Cardiac muscle cell (in vitro differentiated cells and primary cell): ENCODE results near the gene CCIN. TPM values are rescaled to one million over a fixed set of nuclear protein-coding genes. Genes with fewer than 3 reads are reported as not detected.

ENCODE experiments used
- DNase-seq, 2 donors: peaks; one replicate each; pipeline versions ENCODE4 v3.0.0 to v3.0.0-alpha.2; 2010 to 2017; ENCODE audit warnings: low read depth in 1 of 2, low spot score in 1 of 2
- H3K27ac ChIP-seq: fragments of 200-600 bp; sonication (generic); 2 replicates; pipeline ENCODE4 v1.5.1; 2016
- H3K27me3 ChIP-seq: fragments of 200-600 bp; sonication (generic); 2 replicates; pipeline ENCODE4 v1.6.0; 2016; ENCODE audit warnings: control low read depth
- H3K36me3 ChIP-seq: fragments of 200-600 bp; sonication (generic); 2 replicates; pipeline ENCODE4 v1.5.1; 2016; ENCODE audit warnings: control low read depth
- H3K4me1 ChIP-seq: fragments of 200-600 bp; sonication (generic); 2 replicates; pipeline ENCODE4 v1.8.1; 2017; ENCODE audit warnings: low read depth, mild to moderate bottlenecking, mixed run types
- H3K4me3 ChIP-seq: fragments of 200-600 bp; sonication (generic); 2 replicates; pipeline ENCODE4 v1.5.1; 2016; ENCODE audit warnings: mild to moderate bottlenecking
- H3K9me3 ChIP-seq: fragments of 200-600 bp; sonication (generic); 2 replicates; pipeline ENCODE4 v1.5.1; 2017; ENCODE audit warnings: low read depth, mild to moderate bottlenecking, control low read depth
- CTCF ChIP-seq: IDR thresholded peaks from 2 replicates; pipeline ENCODE4 v1.5.1; 2012; ENCODE audit warnings: low read depth, mild to moderate bottlenecking, low read length
- polyA plus RNA-seq: library from polyadenylated mRNA; unstranded; fragments of >200 nt; fragmentation: Nextera tagmentation; extraction: Ambion mirVana; gene quantifications from 2 replicates; pipeline ENCODE4 v1.2.1, GENCODE V29; 2016
- total RNA-seq: library from RNA; depleted of rRNA; stranded (reverse); fragments of >200 nt; gene quantifications from 2 replicates; pipeline ENCODE4 v1.2.3, GENCODE V29; 2016

The CCIN gene
- total and polyA plus RNA-seq, 2 experiments from 2014 or later = 0.39 TPM; not detected in 1

GRCh38 chr9:36163049-36163785 lies 6.0 kb upstream of the CCIN start:
- H3K27me3 ChIP-seq = no peaks in the 10 kb centered on the region
- TF ChIP-seq CTCF = no peak
- peak overlapping the region; percentile 87 for H3K27ac ChIP-seq
- peak; percentile 89 to 91 for DNase-seq
- no peak overlapping the region for H3K4me3 ChIP-seq
- H3K9me3 ChIP-seq = no peaks in the 10 kb centered on the region
- peaks cover 15% of the 10 kb centered on the region for H3K4me1 ChIP-seq
- H3K36me3 ChIP-seq = no peaks in the 10 kb centered on the region

GRCh38 chr9:36163786-36164170 lies 5.4 kb upstream of the CCIN start:
- Histone ChIP-seq H3K27me3 (no peaks in the 10 kb centered on the region), H3K4me3 (no peak overlapping the region), H3K36me3 (no peaks in the 10 kb centered on the region), H3K27ac (peak overlapping the region; percentile 87), H3K4me1 (peaks cover 15% of the 10 kb centered on the region), H3K9me3 (no peaks in the 10 kb centered on the region)
- DNase-seq = peak in 1 of 2 donors; percentile 27
- no peak for TF ChIP-seq CTCF

DNA sequence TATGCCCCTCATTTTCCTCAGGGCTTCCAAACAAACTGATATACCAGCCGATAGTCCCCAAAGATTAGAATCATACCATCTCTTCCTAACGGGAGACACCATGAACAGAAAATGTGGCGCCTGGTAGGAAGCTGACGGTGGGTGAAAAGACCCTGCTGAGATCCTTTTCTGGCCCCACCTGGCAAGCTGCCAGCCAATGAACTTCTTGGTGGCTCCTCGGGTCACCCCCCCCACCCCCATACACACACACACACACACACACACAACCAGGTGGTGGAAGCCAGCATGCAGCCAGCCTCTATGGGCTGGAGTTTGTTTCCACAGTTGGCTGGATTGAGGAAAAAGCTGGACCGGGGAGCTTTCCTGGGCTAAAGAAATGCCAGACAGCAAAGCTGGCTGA lies 4.8 kb upstream of the CCIN start:
- H3K27me3 ChIP-seq = no peaks in the 10 kb centered on the region
- H3K9me3 ChIP-seq = no peaks in the 10 kb centered on the region
- peaks cover 15% of the 10 kb centered on the region for H3K4me1 ChIP-seq
- no peak overlapping the region for H3K4me3 ChIP-seq
- H3K27ac ChIP-seq = no peak overlapping the region
- H3K36me3 ChIP-seq = no peaks in the 10 kb centered on the region
- DNase-seq = no peak
- TF ChIP-seq CTCF = no peak

GRCh38 chr9:36164989-36165388 lies 4.2 kb upstream of the CCIN start:
- H3K4me1 ChIP-seq = peaks cover 15% of the 10 kb centered on the region
- no peaks in the 10 kb centered on the region for H3K9me3 ChIP-seq
- H3K4me3 ChIP-seq = no peak overlapping the region
- no peak for TF ChIP-seq CTCF
- H3K36me3 ChIP-seq = no peaks in the 10 kb centered on the region
- no peak overlapping the region for H3K27ac ChIP-seq
- no peaks in the 10 kb centered on the region for H3K27me3 ChIP-seq
- DNase-seq = no peak

- Histone ChIP-seq H3K27me3 (no peaks in the 10 kb centered on the region), H3K4me1 (peaks cover 15% of the 10 kb centered on the region), H3K36me3 (no peaks in the 10 kb centered on the region), H3K9me3 (no peaks in the 10 kb centered on the region), H3K4me3 (no peak overlapping the region), H3K27ac (no peak overlapping the region)
- DNase-seq = peak in 1 of 2 donors; percentile 45
- no peak for TF ChIP-seq CTCF
Measured at GRCh38 chr9:36165826-36166167, 3.4 kb upstream of the CCIN start.
